HepG2 (cell line): ENCODE data around the gene SYS1. TPM values are rescaled to one million over a fixed set of nuclear protein-coding genes. Genes with fewer than 3 reads are reported as not detected.
A peak's percentile ranks its signal among the peaks of the same experiment; 100 is the strongest.

ENCODE experiments used
- CCAR2 ChIP-seq: fragments of 200-400 bp; formaldehyde crosslinking; optimal IDR thresholded peaks from 2 replicates; pipeline ENCODE3; 2018; ENCODE audit warnings: low read depth, mild to moderate bottlenecking, low read length, moderate library complexity
- CREB1 ChIP-seq, 2 experiments: fragments of 450-650 bp in 1 of 2; IDR thresholded peaks; 2 replicates each; pipeline ENCODE4 v1.6.1; 2016 to 2017; ENCODE audit warnings: control low read depth in 1 of 2, mild to moderate bottlenecking in 1 of 2, missing compliant biosample characterization in 1 of 2, missing genetic modification characterization in 1 of 2
- KAT8 ChIP-seq: IDR thresholded peaks from 2 replicates; pipeline ENCODE4 v1.6.1; 2016; ENCODE audit warnings: missing genetic modification reagents, missing compliant biosample characterization
- NFYB ChIP-seq: sonication (generic); formaldehyde crosslinking; IDR thresholded peaks from 2 replicates; pipeline ENCODE4 v1.4.0; 2020; ENCODE audit warnings: missing genetic modification reagents
- NR2F1 ChIP-seq, 2 experiments: fragments of 450-650 bp in 1 of 2; formaldehyde crosslinking in 1 of 2; IDR thresholded peaks; 2 replicates each; pipeline versions ENCODE4 v1.5.0 to v1.6.1; 2016 to 2020; ENCODE audit warnings: mild to moderate bottlenecking in 1 of 2, missing compliant biosample characterization in 1 of 2, missing genetic modification reagents in 1 of 2, moderate library complexity in 1 of 2
- PAX8 ChIP-seq: sonication (generic); formaldehyde crosslinking; IDR thresholded peaks from 2 replicates; pipeline ENCODE4 v1.8.0; 2022; ENCODE audit warnings: mild to moderate bottlenecking, missing genetic modification reagents, borderline replicate concordance
- PTBP1 ChIP-seq: fragments of 200-400 bp; formaldehyde crosslinking; IDR thresholded peaks from 2 replicates; pipeline ENCODE4 v1.6.1; 2018; ENCODE audit warnings: low read length, low read depth; ENCODE audit not compliant: poor library complexity, severe bottlenecking
- RARA ChIP-seq: IDR thresholded peaks from 2 replicates; pipeline ENCODE4 v1.6.1; 2016; ENCODE audit warnings: missing genetic modification reagents, missing compliant biosample characterization
- SALL1 ChIP-seq: sonication (generic); formaldehyde crosslinking; IDR thresholded peaks from 2 replicates; pipeline ENCODE4 v1.8.0; 2022; ENCODE audit warnings: mild to moderate bottlenecking, missing genetic modification reagents
- SATB2 ChIP-seq: sonication (generic); formaldehyde crosslinking; IDR thresholded peaks from 2 replicates; pipeline ENCODE4 v1.5.0; 2020; ENCODE audit warnings: missing genetic modification reagents
- SMAD3 ChIP-seq: sonication (generic); formaldehyde crosslinking; IDR thresholded peaks from 2 replicates; pipeline ENCODE4 v1.4.0; 2020; ENCODE audit warnings: missing genetic modification reagents
- THAP11 ChIP-seq: IDR thresholded peaks from 2 replicates; pipeline ENCODE4 v1.6.1; 2016; ENCODE audit warnings: missing biosample characterization, missing genetic modification reagents
- ZNF143 ChIP-seq: sonication (generic); formaldehyde crosslinking; IDR thresholded peaks from 2 replicates; pipeline ENCODE4 v1.4.0; 2020; ENCODE audit warnings: missing genetic modification reagents
- ZNF224 ChIP-seq: sonication (generic); formaldehyde crosslinking; IDR thresholded peaks from 2 replicates; pipeline ENCODE4 v1.5.0; 2020; ENCODE audit warnings: mild to moderate bottlenecking, missing genetic modification reagents
- ZNF496 ChIP-seq: sonication (generic); formaldehyde crosslinking; IDR thresholded peaks from 2 replicates; pipeline ENCODE4 v1.8.1; 2023; ENCODE audit warnings: mild to moderate bottlenecking, moderate library complexity, missing genetic modification reagents; ENCODE audit not compliant: insufficient replicate concordance
- ZNF564 ChIP-seq: sonication (generic); formaldehyde crosslinking; IDR thresholded peaks from 2 replicates; pipeline ENCODE4 v1.8.1; 2023; ENCODE audit warnings: mild to moderate bottlenecking, missing genetic modification reagents
- polyA plus RNA-seq, 8 experiments: library from polyadenylated mRNA; depleted of rRNA in 3 of 8; stranded (reverse) in 7 of 8; unstranded in 1 of 8; fragments of >200 nt; fragmentation: Illumina TruSeq in 4 of 8; extraction: Trizol in 4 of 8; gene quantifications; 2 replicates each; pipeline versions ENCODE4 v1.2.1 to v1.2.3, GENCODE V29; 2011 to 2016; ENCODE audit warnings: low read depth in 4 of 8, missing spikeins in 1 of 8, mixed read lengths in 1 of 8; ENCODE audit not compliant: insufficient read depth in 1 of 8
- total RNA-seq, 5 experiments: library from RNA; depleted of rRNA; stranded (reverse); fragments of >200 nt; fragmentation: Illumina TruSeq; extraction: Trizol; gene quantifications; 2 replicates each; pipeline ENCODE4 v1.2.3, GENCODE V29; 2016; ENCODE audit warnings: low read depth in 1 of 5
- TF ChIP-seq, protein P1 (sequence below): sonication (generic); formaldehyde crosslinking; IDR thresholded peaks from 2 replicates; pipeline ENCODE4 v1.5.0; 2020; ENCODE audit warnings: mild to moderate bottlenecking, missing genetic modification reagents
- TF ChIP-seq, protein P2 (sequence below): sonication (generic); formaldehyde crosslinking; IDR thresholded peaks from 2 replicates; pipeline ENCODE4 v1.4.0; 2020; ENCODE audit warnings: missing genetic modification reagents
- TF ChIP-seq, protein P3 (sequence below): sonication (generic); formaldehyde crosslinking; IDR thresholded peaks from 2 replicates; pipeline ENCODE4 v1.4.0; 2020; ENCODE audit warnings: missing genetic modification reagents
- TF ChIP-seq, protein P4 (sequence below): sonication (generic); formaldehyde crosslinking; IDR thresholded peaks from 2 replicates; pipeline ENCODE4 v1.8.1; 2023; ENCODE audit warnings: mild to moderate bottlenecking, missing genetic modification reagents
- TF ChIP-seq, protein P5 (sequence below): sonication (generic); formaldehyde crosslinking; IDR thresholded peaks from 2 replicates; pipeline ENCODE4 v1.5.1; 2020; ENCODE audit warnings: mild to moderate bottlenecking, missing genetic modification reagents, borderline replicate concordance

SYS1 gene
- total and polyA plus RNA-seq, 2 of the 13 experiments (the other 11 are each of a cell fraction or from before 2014, with no cell fraction given), result 38.3 to 65.6 TPM

DNA sequence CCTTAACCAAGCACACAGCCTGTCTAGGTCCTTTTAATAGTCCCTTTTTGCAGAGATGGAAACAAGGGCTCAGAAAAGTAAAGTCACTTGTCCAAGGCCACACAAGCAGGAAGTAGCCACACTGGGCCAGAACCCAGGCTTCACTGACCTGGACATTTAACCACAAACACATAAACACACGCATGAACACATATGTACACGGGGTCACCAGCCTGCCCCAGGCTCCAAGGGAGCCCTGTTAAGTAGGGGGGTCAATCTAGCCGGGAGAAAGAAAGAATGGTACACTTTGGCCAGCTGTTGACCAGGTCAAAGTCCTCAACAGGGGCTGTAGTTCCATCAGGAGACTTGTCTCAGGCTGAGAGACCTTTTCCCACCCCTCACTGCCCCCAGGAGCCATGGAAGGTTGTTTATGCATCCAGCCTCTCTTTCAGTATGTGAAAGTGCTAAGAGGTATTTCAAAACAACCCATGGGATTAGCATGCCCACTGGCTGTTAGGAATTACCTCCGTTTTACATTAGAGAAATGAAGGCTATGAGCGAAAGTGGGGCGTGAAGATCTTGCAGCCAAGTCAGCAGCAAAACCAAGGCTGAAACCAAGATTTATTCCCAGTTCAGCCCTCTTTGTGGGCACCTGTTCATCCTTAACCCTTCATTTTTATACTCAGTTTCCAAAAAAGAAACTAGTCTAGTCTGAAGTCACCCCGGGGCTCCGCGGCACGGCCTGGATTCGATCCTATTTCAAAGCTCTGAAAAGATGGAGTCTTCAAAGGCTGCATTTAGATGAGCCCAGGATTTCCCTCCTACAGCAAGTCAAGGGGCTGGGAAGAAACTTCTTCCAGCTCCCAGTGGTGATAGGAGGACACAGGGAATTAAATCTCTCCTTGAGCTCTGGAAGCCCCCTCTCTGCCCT, 24.6 kb upstream of the SYS1 start (continued):
- TF ChIP-seq, protein P1, sequence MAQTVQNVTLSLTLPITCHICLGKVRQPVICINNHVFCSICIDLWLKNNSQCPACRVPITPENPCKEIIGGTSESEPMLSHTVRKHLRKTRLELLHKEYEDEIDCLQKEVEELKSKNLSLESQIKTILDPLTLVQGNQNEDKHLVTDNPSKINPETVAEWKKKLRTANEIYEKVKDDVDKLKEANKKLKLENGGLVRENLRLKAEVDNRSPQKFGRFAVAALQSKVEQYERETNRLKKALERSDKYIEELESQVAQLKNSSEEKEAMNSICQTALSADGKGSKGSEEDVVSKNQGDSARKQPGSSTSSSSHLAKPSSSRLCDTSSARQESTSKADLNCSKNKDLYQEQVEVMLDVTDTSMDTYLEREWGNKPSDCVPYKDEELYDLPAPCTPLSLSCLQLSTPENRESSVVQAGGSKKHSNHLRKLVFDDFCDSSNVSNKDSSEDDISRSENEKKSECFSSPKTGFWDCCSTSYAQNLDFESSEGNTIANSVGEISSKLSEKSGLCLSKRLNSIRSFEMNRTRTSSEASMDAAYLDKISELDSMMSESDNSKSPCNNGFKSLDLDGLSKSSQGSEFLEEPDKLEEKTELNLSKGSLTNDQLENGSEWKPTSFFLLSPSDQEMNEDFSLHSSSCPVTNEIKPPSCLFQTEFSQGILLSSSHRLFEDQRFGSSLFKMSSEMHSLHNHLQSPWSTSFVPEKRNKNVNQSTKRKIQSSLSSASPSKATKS, result no peak
- TF ChIP-seq ZNF143 (CRISPR knock-in tag) (0 out of 2 replicates have a peak, but pooled peaks have one; percentile 47), KAT8 (CRISPR knock-in tag) (peak; percentile 34; the same call in 1 of the 2 replicates), ZNF224 (CRISPR knock-in tag) (0 out of 2 replicates have a peak, but pooled peaks have one; percentile 56), NFYB (CRISPR knock-in tag) (no peak), PAX8 (CRISPR knock-in tag) (no peak), CCAR2 (no peak), ZNF564 (CRISPR knock-in tag) (peak; percentile 56; the same call in 1 of the 2 replicates), SATB2 (CRISPR knock-in tag) (no peak), NR2F1 (CRISPR knock-in tag; IDR thresholded peaks at IDR 0.05) (peak; percentile 69 to 73; a peak in 3 of 4 replicates), SALL1 (peak; percentile 84), THAP11 (CRISPR knock-in tag) (peak; percentile 52; the same call in 1 of the 2 replicates), RARA (peak; percentile 87), ZNF496 (CRISPR knock-in tag) (no peak), CREB1 (IDR thresholded peaks at IDR 0.05) (no peak), CREB1 (CRISPR knock-in tag; IDR thresholded peaks at IDR 0.05) (no peak), PTBP1 (no peak), SMAD3 (peak; percentile 79)
- TF ChIP-seq, protein P2, sequence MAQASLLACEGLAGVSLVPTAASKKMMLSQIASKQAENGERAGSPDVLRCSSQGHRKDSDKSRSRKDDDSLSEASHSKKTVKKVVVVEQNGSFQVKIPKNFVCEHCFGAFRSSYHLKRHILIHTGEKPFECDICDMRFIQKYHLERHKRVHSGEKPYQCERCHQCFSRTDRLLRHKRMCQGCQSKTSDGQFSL (CRISPR knock-in tag), result 0 out of 2 replicates have a peak, but pooled peaks have one; percentile 23
- TF ChIP-seq, protein P3, sequence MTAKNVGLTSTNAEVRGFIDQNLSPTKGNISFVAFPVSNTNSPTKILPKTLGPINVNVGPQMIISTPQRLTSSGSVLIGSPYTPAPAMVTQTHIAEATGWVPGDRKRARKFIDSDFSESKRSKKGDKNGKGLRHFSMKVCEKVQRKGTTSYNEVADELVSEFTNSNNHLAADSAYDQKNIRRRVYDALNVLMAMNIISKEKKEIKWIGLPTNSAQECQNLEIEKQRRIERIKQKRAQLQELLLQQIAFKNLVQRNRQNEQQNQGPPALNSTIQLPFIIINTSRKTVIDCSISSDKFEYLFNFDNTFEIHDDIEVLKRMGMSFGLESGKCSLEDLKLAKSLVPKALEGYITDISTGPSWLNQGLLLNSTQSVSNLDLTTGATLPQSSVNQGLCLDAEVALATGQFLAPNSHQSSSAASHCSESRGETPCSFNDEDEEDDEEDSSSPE, result peak; percentile 38; the same call in 1 of the 2 replicates
- TF ChIP-seq, protein P4, sequence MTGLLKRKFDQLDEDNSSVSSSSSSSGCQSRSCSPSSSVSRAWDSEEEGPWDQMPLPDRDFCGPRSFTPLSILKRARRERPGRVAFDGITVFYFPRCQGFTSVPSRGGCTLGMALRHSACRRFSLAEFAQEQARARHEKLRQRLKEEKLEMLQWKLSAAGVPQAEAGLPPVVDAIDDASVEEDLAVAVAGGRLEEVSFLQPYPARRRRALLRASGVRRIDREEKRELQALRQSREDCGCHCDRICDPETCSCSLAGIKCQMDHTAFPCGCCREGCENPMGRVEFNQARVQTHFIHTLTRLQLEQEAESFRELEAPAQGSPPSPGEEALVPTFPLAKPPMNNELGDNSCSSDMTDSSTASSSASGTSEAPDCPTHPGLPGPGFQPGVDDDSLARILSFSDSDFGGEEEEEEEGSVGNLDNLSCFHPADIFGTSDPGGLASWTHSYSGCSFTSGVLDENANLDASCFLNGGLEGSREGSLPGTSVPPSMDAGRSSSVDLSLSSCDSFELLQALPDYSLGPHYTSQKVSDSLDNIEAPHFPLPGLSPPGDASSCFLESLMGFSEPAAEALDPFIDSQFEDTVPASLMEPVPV (CRISPR knock-in tag), result no peak
- TF ChIP-seq, protein P5, sequence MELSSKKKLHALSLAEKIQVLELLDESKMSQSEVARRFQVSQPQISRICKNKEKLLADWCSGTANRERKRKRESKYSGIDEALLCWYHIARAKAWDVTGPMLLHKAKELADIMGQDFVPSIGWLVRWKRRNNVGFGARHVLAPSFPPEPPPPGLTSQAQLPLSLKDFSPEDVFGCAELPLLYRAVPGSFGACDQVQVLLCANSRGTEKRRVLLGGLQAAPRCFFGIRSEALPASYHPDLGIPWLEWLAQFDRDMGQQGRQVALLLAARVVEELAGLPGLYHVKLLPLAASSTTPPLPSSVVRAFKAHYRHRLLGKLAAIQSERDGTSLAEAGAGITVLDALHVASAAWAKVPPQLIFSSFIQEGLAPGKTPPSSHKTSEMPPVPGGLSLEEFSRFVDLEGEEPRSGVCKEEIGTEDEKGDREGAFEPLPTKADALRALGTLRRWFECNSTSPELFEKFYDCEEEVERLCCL (CRISPR knock-in tag), result no peak
